ENCODE measurements around the gene BRIX1. TPM values are rescaled to one million over a fixed set of nuclear protein-coding genes. Genes with fewer than 3 reads are reported as not detected.

Gene BRIX1
- total RNA-seq, 1 experiment from 2014 or later, result 63.2 TPM

GRCh38 chr5:34897646-34898045 is 17.9 kb upstream of the BRIX1 start:
- Histone ChIP-seq H3K9me3 (ENCODE audit: low read length) (no peaks in the 10 kb centered on the region), H3K27ac (ENCODE audit: low read length) (no peak overlapping the region), H3K79me2 (ENCODE audit: low read length) (no peaks in the 10 kb centered on the region), H3K36me3 (ENCODE audit: low read depth, low read length) (peaks cover 1% of the 10 kb centered on the region; the same call in 1 of the 2 replicates), H3K9ac (ENCODE audit: low read length) (no peak overlapping the region), H2AFZ (ENCODE audit: low read length) (no peak overlapping the region), H3K4me3 (ENCODE audit: low read length) (no peak overlapping the region), H3K4me1 (ENCODE audit: insufficient read depth, low read length) (peaks cover 14% of the 10 kb centered on the region), H3F3A (ENCODE audit: low read length, unreplicated experiment) (no peaks in the 10 kb centered on the region), H4K20me1 (ENCODE audit: low read length) (no peaks in the 10 kb centered on the region), H3K4me2 (ENCODE audit: low read length) (no peak overlapping the region), H3K9me2 (replicated peaks; ENCODE audit: low read length) (no peaks in the 10 kb centered on the region), H3K27me3 (ENCODE audit: low read length) (no peaks in the 10 kb centered on the region)
- peak; percentile 37 for DNase-seq
- BruUV-seq (replicated peaks), result no TSS peak
- no peak for TF ChIP-seq EZH2phosphoT487 (IDR thresholded peaks at IDR 0.05; ENCODE audit: borderline replicate concordance, low read length)
- no peak for TF ChIP-seq CTCF (conservative IDR thresholded peaks at IDR 0.05; ENCODE audit: low read depth, low read length)
- TF ChIP-seq EZH2 (IDR thresholded peaks at IDR 0.05; ENCODE audit: low read length, unreplicated experiment), result no peak
- POLR2A ChIA-PET (ENCODE audit: unreplicated experiment), result no interaction called here
- intact Hi-C loops (cut with micrococcal nuclease), result loop anchor here (1.0 to 5.0 kb wide), 5 partner anchors 240 to 423 kb away; partner anchors contain the start of gene RAI14
- CTCF ChIA-PET, result interaction anchor here (0.6 to 0.9 kb wide), 4 partner anchors 205 to 411 kb away, joined by 3 to 5 read pairs (median 4); no protein-coding TSS in a partner anchor
- no peak for ATAC-seq

- DNase-seq (peak; percentile 80), ATAC-seq (peak; percentile 96)
- no peak overlapping the region for H2AFZ ChIP-seq (ENCODE audit: low read length)
- no TSS peak for BruUV-seq (replicated peaks)
- no peak overlapping the region for H3K9ac ChIP-seq (ENCODE audit: low read length)
- no peaks in the 10 kb centered on the region for H3F3A ChIP-seq (ENCODE audit: low read length, unreplicated experiment)
- no peaks in the 10 kb centered on the region for H3K79me2 ChIP-seq (ENCODE audit: low read length)
- H3K4me3 ChIP-seq (ENCODE audit: low read length), result no peak overlapping the region
- no peaks in the 10 kb centered on the region for H3K9me2 ChIP-seq (replicated peaks; ENCODE audit: low read length)
- no peaks in the 10 kb centered on the region for H3K27me3 ChIP-seq (ENCODE audit: low read length)
- CTCF ChIA-PET, result interaction anchor here (0.6 to 0.9 kb wide), 4 partner anchors 206 to 412 kb away, joined by 3 to 5 read pairs (median 4); no protein-coding TSS in a partner anchor
- H4K20me1 ChIP-seq (ENCODE audit: low read length), result no peaks in the 10 kb centered on the region
- peak; percentile 93 for TF ChIP-seq CTCF (conservative IDR thresholded peaks at IDR 0.05; ENCODE audit: low read depth, low read length)
- TF ChIP-seq EZH2phosphoT487 (IDR thresholded peaks at IDR 0.05; ENCODE audit: borderline replicate concordance, low read length), result no peak
- H3K4me2 ChIP-seq (ENCODE audit: low read length), result no peak overlapping the region
- H3K9me3 ChIP-seq (ENCODE audit: low read length), result no peaks in the 10 kb centered on the region
- intact Hi-C loops (cut with micrococcal nuclease), result loop anchor here (1.0 to 5.0 kb wide), 5 partner anchors 241 to 424 kb away; partner anchors contain the start of gene RAI14
- peaks cover 4% of the 10 kb centered on the region; the same call in 1 of the 2 replicates for H3K36me3 ChIP-seq (ENCODE audit: low read depth, low read length)
- H3K4me1 ChIP-seq (ENCODE audit: insufficient read depth, low read length), result peaks cover 14% of the 10 kb centered on the region
- no peak overlapping the region for H3K27ac ChIP-seq (ENCODE audit: low read length)
- POLR2A ChIA-PET (ENCODE audit: unreplicated experiment), result no interaction called here
Measured at GRCh38 chr5:34898258-34898895, 17.1 kb upstream of the BRIX1 start.

GRCh38 chr5:34899066-34899465 is 16.4 kb upstream of the BRIX1 start:
- Histone ChIP-seq H3K4me3 (ENCODE audit: low read length) (no peak overlapping the region), H3K27me3 (ENCODE audit: low read length) (no peaks in the 10 kb centered on the region), H3K4me2 (ENCODE audit: low read length) (no peak overlapping the region), H3F3A (ENCODE audit: low read length, unreplicated experiment) (no peaks in the 10 kb centered on the region), H2AFZ (ENCODE audit: low read length) (no peak overlapping the region), H3K9ac (ENCODE audit: low read length) (no peak overlapping the region), H3K79me2 (ENCODE audit: low read length) (no peaks in the 10 kb centered on the region), H3K4me1 (ENCODE audit: insufficient read depth, low read length) (peaks cover 14% of the 10 kb centered on the region), H3K9me3 (ENCODE audit: low read length) (no peaks in the 10 kb centered on the region), H3K27ac (ENCODE audit: low read length) (no peak overlapping the region), H4K20me1 (ENCODE audit: low read length) (no peaks in the 10 kb centered on the region), H3K9me2 (replicated peaks; ENCODE audit: low read length) (no peaks in the 10 kb centered on the region), H3K36me3 (ENCODE audit: low read depth, low read length) (peaks cover 4% of the 10 kb centered on the region; the same call in 1 of the 2 replicates)
- DNase-seq, result peak; percentile 46
- TF ChIP-seq CTCF (conservative IDR thresholded peaks at IDR 0.05; ENCODE audit: low read depth, low read length), result no peak
- no TSS peak for BruUV-seq (replicated peaks)
- CTCF ChIA-PET, result interaction anchor here (0.8 kb wide), 1 partner anchor 413 kb away, joined by 3 read pairs; no protein-coding TSS in a partner anchor
- ATAC-seq, result no peak
- POLR2A ChIA-PET (ENCODE audit: unreplicated experiment), result no interaction called here
- intact Hi-C loops (cut with micrococcal nuclease), result loop anchor here (2.0 to 5.0 kb wide), 2 partner anchors 242 to 312 kb away; partner anchors contain the start of gene RAI14
